Measurements from ENCODE around the gene COX19. TPM values are rescaled to one million over a fixed set of nuclear protein-coding genes. Genes with fewer than 3 reads are reported as not detected.

Gene COX19
- total RNA-seq, 1 donor from 2014 or later, result 9.4 TPM

GRCh38 chr7:959271-959670 is 16.1 kb downstream of the COX19 start:
- intact Hi-C loops (cut with DNase I), result no loop called here
- peak; percentile 59 for DNase-seq
- no peaks in the 10 kb centered on the region for H3K36me3 ChIP-seq
- TF ChIP-seq CTCF (IDR thresholded peaks at IDR 0.05), result no peak
- no peaks in the 10 kb centered on the region for H3K9me3 ChIP-seq
- no peak overlapping the region for H3K4me3 ChIP-seq
- H3K27ac ChIP-seq, result no peak overlapping the region
- H3K4me1 ChIP-seq, result peaks cover 13% of the 10 kb centered on the region
- peaks cover 16% of the 10 kb centered on the region for H3K27me3 ChIP-seq
- no peak for ATAC-seq

GRCh38 chr7:958221-959200 is 16.8 kb downstream of the COX19 start:
- H3K4me3 ChIP-seq, result no peak overlapping the region
- TF ChIP-seq CTCF (IDR thresholded peaks at IDR 0.05), result no peak
- H3K4me1 ChIP-seq, result peaks cover 10% of the 10 kb centered on the region
- no peaks in the 10 kb centered on the region for H3K9me3 ChIP-seq
- no peak overlapping the region for H3K27ac ChIP-seq
- intact Hi-C loops (cut with DNase I), result no loop called here
- DNase-seq (peak; percentile 56), ATAC-seq (no peak)
- H3K36me3 ChIP-seq, result no peaks in the 10 kb centered on the region
- H3K27me3 ChIP-seq, result peaks cover 20% of the 10 kb centered on the region

GRCh38 chr7:957418-958220 is 17.7 kb downstream of the COX19 start:
- TF ChIP-seq CTCF (IDR thresholded peaks at IDR 0.05), result no peak
- Histone ChIP-seq H3K36me3 (no peaks in the 10 kb centered on the region), H3K4me3 (no peak overlapping the region), H3K27ac (no peak overlapping the region), H3K9me3 (no peaks in the 10 kb centered on the region), H3K27me3 (peaks cover 21% of the 10 kb centered on the region), H3K4me1 (peaks cover 9% of the 10 kb centered on the region)
- ATAC-seq (peak; percentile 46), DNase-seq (peak; percentile 74)
- intact Hi-C loops (cut with DNase I), result no loop called here

- DNase-seq, result peak; percentile 36
- no peak for ATAC-seq
- Histone ChIP-seq H3K27me3 (peaks cover 21% of the 10 kb centered on the region), H3K36me3 (no peaks in the 10 kb centered on the region), H3K27ac (no peak overlapping the region), H3K4me3 (no peak overlapping the region), H3K9me3 (no peaks in the 10 kb centered on the region), H3K4me1 (peaks cover 9% of the 10 kb centered on the region)
- TF ChIP-seq CTCF (IDR thresholded peaks at IDR 0.05), result no peak
- intact Hi-C loops (cut with DNase I), result no loop called here
These were observed 19.3 kb downstream of the COX19 start for GRCh38 chr7:956031-956430.

GRCh38 chr7:954330-955238 is 20.8 kb downstream of the COX19 start, which contains the start of gene ADAP1:
TSS of gene ADAP1 (minus strand) at chr7:954680. CDS start at chr7:954477, 203 bp downstream.
- ATAC-seq, result peak; percentile 80
- peak within 1 kb of the TSS; percentile 51 for H3K27ac ChIP-seq
- H3K4me1 ChIP-seq, result peaks cover 9% of the 10 kb centered on the region
- H3K36me3 ChIP-seq, result no peaks in the 10 kb centered on the region
- no peak for TF ChIP-seq CTCF (IDR thresholded peaks at IDR 0.05)
- H3K9me3 ChIP-seq, result no peaks in the 10 kb centered on the region
- H3K4me3 ChIP-seq, result peak within 1 kb of the TSS; percentile 60
- intact Hi-C loops (cut with DNase I), result no loop called here
- H3K27me3 ChIP-seq, result peaks cover 21% of the 10 kb centered on the region
- DNase-seq, result peak; percentile 82

All from upper lobe of right lung (tissue), 1 donor.